HG03457 (cell line): ENCODE measurements around the gene KRTAP8-1.

ENCODE experiments used
- ATAC-seq: cut with Tn5 transposase; IDR thresholded peaks from one replicate; pipeline ENCODE4 v1.9.1; 2021; ENCODE audit warnings: moderate number of reproducible peaks; ENCODE audit not compliant: unreplicated experiment

KRTAP8-1 gene, protein sequence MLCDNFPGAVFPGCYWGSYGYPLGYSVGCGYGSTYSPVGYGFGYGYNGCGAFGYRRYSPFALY

DNA sequence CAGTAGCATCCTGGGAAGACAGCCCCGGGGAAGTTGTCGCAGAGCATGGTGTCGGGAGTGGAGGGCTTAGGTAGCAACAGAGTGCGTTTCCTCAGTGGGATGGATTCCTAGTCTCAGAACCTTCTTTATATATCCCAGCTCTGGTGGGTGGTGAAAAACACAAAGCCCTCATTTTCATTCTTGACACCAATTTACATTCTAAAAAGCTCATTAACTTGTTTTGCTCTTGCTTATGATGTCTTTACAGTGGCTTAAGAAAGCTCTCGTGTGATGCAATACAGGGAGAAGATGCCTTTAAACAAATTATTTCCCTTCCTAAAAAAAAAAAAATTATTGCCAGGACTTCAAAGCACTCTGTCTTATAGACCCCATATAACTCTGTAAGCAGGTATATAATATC is at the start of gene KRTAP8-1:
TSS of gene KRTAP8-1 (minus strand) at position 101 of the 400 bp plus-strand sequence. CDS start at position 47, 54 bp downstream.
- ATAC-seq, result no peak

DNA sequence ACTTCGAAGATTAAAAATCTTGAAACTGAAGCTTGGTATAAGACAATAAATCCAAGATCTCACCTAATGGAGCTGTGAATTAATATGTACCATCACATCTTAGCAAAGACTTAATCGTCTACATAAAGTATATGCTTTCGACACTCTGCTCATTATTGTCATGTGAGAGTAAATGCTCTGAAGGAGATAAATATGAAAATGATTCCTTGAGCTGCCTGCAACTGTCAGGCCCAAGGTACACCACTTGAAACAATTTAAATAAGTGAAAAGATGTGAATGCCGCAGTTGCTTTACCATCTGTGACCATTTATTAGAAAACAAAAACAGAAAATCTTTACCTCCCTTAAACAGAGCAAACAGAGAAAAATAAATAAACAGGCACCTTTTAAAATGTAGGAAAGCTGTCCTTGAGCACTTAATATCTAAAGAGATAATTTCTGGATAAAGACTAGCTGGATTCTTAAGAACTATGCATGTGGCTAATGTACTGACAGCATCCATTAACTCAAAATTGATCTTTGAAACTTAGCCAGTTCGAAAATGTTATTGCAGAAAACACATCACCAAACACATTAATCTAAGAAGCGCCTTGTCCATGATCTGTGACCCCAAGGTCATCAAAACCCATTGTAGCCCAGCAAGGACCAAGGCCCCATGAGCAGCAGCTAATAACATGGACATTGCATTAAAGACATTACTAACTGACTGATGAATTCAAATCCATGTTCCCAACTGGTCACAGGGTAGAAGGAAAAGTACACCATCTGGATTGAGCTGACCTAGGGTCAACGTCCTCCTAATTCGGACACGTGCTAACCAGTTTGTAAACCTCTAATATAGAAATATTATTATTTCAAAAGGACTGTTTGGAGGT is 34.8 kb upstream of the KRTAP8-1 start:
- no peak for ATAC-seq

DNA sequence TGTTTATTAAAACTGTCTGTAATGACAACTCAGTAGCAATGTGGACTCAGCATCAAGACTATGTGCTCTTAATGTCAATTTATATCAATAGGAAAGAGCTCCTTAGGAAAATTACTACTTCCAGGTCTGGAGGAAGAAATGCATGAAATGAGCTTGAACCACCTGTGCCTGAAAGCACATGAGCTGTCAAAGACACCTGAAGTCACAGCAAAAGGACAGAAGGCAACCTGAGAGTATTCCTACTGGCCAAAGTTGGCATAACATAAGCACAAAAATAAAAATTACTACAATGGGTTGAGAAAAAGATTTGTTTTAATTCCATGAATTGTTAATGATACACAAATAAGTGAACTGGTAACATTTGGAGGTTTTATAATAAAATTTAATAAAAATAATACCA is 29.9 kb upstream of the KRTAP8-1 start:
- no peak for ATAC-seq

DNA sequence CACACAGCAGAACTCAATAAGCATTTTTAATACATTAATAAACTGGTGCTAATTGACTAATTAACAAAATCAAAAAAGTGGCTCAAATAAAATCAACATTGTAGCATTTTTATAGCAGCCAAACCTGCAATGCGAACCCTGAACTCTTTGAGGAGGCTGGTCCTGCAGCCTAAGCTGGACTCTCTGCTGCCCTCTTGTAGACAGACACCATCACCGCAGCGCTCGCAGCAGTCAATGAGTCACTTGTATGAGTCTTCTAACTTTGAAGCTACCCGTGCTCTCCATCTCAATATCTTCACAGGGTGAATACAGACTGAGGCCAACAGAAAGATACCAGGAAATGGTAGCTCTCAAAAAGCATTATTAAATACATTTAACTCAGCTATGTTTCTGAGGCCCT is 26.2 kb upstream of the KRTAP8-1 start:
- ATAC-seq, result no peak

DNA sequence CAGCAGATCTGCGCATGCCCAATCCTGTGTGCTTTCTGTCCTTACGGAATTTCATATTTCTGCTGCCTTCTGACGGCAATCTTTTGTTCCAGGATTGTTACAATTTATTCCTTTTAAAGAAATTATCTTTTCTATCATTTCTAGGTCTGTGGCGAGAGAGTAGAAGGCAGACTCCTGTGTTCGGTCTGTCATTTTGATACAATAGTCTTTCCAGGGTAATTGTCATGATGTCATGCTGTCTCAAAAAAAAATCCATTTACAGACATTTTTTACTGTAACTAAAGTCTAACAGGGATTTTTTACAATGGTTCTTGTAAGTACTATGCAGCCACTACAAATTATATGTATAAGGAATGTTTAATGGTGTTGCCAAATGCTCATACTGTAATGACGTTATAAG is 25.5 kb upstream of the KRTAP8-1 start:
- no peak for ATAC-seq

DNA sequence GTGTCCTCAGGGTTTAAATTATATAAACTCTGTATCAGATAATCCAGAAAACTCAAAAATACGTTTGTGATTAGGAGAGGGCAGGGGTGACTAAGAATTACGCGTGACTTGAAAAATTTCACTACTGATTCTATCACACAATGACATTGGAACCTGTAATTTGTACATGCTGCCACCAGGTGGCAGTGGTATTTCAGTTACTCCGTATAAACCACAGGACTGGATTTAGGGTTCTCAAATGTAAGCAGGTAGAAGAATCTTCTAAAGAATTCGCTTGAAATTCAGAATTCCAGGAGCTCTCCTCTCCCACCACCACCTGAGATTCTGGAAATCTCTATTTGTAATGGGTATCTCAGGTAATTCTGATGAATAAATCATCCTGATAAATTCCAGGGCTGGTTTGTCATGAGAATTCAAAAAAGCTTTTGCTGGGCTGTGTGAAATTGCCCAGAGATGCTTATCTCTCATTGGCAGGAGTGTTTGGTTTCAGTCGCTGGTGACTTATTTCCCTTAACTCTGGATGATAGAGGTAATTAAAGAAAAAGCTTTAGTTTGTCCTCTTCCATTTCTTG is 18.2 kb upstream of the KRTAP8-1 start:
- no peak for ATAC-seq

DNA sequence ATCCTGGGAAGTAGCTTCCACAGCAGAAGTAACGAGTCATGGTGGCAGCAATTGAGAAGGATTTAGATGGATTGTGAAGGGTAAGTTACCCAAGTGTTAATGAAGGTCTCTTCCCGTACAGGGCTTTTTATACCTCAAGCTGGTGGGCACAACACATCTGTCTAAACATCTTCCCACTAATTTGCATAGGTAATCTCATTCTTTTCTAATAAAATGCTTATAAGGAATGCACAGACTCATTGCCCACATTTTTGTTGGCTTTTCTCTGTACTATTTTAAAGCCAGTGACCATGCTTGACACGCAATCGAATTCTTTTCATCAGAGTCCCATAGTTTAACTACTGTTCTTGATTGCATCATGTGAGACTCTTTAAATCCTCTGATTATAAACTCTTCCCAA is 16.6 kb upstream of the KRTAP8-1 start, which contains the start of gene KRTAP7-1:
TSS of gene KRTAP7-1 (minus strand) at position 101 of the 400 bp plus-strand sequence. CDS start at position 40, 61 bp downstream.
- ATAC-seq, result no peak

DNA sequence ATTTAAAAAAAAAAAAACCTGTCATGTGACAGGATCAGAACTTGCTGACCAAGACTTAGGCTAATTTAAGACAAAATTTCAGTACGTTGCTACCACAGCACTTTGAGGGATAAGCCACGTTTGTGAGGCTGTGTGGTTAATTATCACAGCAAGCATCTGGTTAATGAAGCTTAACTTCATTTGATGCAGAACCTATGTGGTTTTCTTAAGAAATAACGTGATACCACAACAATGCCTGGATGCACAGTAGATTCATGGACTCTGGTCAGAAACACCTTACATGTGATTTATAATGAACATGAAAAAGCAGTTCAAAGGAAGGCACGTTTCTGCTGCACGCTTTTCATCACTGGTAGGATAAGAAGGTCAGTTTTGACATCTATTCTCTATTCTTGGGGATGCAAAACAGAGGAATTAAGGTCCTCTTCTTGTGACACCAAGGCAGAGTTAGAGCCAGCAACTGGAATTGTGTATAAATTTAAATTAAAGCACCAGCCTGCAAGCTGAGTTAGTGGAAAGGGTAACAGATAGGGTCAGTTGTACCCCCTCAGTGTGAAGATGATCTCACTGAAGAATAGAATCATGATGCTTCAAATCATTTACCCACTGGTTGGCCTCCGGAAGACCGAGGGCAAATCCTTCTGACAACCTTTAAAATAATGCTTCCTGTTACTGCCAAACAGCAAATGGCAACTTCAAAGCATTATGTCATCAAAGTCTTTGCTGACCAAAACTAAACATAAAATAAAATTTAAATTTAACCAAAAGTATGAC is 6.0 kb upstream of the KRTAP8-1 start:
- ATAC-seq, result no peak

DNA sequence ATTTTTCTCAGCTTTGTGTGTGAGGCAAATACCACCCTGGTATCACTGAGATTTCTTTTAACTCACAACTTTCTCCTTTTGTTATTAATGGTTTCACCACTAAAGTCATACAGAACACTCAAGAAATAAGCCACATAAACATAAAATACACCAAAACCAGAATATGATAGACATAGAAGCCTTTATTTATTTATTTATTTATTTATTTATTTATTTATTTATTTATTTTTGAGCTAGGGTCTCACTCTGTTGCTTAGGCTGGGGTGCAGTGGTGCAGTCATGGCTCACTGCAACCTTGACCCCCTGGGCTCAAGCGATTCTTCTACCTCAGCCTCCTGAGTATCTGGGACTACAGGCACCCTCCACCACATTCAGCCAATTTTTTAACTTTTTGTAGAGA is 12.5 kb downstream of the KRTAP8-1 start:
- ATAC-seq, result no peak

DNA sequence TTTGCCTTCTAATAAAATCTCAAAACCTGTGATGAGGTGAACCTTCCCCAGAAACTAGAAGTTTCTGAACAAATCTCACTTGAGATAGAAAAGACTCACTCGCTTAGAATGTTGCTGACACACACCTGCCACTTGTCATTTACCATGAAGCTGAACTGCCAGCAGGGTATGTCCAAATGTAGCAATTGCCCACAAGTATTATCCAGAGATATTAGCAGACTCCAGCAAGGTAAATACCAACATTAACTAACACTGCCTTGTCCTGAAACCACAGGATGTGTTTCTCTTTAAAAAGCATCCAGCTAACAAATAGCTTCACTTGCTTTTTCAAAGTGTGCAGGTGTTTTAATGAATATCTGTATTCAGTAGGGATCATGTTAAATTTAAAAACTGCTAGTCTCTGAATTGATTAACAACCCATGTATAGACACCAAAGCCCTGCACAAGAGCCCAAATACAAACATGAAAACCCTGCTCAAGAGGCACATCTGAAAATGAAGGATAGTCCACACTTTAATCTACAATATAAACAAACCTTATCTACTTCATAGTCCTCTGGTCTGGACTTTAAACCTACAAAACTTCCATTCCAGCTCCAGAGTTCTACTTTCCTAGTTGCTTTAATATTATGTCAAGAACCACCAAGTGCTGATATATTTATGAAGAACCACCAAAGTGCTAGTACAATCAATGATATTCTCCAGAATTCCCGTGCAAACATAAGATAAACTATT is 19.3 kb downstream of the KRTAP8-1 start:
- ATAC-seq, result no peak

DNA sequence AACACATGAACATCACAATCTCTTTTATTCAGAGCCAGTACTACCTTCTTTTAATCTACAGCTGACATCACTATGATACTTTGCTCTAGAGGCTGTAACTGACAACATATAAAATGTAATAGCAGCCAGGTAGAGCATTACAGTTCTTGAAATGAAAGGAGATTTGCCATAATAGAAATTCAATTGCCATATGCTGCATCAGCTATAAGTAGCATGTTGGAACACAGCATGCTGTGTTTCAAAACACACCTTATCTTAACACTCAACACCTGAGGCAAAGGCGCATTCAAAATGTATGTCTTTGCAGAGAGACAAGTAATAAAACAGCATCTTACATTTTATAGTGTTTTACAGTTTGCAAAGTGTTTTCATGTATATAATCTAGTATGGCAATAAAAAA is 33.8 kb downstream of the KRTAP8-1 start:
- no peak for ATAC-seq

DNA sequence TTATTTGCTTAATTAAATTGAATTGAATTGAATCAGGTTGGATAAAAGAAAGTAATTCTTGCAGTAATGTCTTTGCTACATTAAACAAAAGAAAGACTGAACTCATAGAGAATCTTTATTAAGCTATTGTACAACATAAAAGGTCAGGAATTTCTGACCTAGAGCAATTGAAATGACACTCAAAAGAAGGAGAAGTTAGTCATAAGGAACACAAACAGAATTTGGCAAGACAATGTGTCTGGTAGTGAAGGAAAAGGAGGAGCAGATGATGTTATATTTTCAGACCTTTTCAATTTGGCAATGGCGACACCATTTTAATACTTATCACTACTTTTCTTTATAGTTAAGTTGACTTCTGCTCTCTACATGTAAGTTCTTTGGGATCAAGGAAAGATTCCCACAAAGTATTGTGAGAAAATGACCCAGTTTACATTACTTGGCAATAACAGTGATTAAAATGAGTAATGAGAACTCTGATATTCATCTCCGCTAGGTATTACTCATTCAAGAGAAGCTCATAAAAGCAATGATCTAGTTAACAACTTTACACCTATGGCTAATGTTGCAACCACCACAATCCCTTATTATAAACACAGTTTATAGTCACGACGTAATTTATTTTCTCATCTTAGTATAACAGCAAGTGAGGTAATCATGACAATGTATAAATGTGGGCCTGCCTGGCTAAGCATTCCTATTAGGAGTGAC is 43.2 kb downstream of the KRTAP8-1 start:
- ATAC-seq, result no peak
